HG03575 (cell line): ENCODE measurements around the gene SHC3.

Experiments
- ATAC-seq: cut with Tn5 transposase; IDR thresholded peaks from one replicate; pipeline ENCODE4 v1.9.1; 2021; ENCODE audit not compliant: unreplicated experiment, insufficient number of reproducible peaks, low FRiP score; ENCODE audit errors: extremely low read depth

SHC3 gene

GRCh38 chr9:88983865-88984542 lies 194.6 kb downstream of the SHC3 start:
- ATAC-seq = no peak

GRCh38 chr9:88980740-88981203 lies 197.8 kb downstream of the SHC3 start:
- no peak for ATAC-seq

GRCh38 chr9:88979791-88980190 lies 198.8 kb downstream of the SHC3 start:
- no peak for ATAC-seq

DNA sequence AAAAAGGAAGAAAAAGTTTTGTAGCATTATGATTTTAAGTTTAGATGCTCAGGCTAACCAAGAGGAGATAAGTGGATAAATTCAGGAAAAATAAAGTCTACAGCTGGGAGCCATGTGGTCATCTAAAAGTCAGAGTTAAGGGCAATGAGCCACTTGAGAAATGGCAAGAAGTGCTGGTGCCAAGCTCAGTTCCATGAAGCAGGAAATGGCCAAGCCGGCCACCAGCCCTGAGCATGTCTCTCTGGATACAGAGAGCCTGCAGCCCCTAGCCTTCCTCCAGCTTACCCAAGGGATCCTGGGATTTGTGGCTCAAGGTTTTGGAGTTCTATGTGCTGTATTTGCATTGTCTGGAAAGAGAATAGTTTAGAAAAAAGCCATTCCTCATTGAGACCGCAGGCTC lies 199.6 kb downstream of the SHC3 start:
- no peak for ATAC-seq

- ATAC-seq = no peak
Observed at GRCh38 chr9:88978034-88978433, 200.6 kb downstream of the SHC3 start.

DNA sequence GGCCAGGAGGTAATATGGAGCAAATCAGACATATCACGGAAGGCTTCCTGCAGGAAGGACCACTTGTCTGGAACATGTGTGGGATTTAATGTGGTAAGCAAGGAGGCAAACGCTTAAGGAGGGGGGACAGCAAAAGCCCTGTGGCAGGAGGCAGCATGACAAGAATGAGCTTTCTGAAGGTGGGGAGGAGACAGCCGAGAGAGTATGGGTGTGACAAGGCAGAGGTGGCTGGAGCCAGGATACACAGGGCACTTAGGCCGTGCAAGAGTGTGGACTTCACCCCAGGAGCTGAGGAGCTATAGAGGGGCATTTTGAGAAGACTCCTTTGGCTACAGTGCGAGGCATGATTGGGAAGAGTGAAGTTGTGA lies 201.7 kb downstream of the SHC3 start:
- ATAC-seq = no peak

DNA sequence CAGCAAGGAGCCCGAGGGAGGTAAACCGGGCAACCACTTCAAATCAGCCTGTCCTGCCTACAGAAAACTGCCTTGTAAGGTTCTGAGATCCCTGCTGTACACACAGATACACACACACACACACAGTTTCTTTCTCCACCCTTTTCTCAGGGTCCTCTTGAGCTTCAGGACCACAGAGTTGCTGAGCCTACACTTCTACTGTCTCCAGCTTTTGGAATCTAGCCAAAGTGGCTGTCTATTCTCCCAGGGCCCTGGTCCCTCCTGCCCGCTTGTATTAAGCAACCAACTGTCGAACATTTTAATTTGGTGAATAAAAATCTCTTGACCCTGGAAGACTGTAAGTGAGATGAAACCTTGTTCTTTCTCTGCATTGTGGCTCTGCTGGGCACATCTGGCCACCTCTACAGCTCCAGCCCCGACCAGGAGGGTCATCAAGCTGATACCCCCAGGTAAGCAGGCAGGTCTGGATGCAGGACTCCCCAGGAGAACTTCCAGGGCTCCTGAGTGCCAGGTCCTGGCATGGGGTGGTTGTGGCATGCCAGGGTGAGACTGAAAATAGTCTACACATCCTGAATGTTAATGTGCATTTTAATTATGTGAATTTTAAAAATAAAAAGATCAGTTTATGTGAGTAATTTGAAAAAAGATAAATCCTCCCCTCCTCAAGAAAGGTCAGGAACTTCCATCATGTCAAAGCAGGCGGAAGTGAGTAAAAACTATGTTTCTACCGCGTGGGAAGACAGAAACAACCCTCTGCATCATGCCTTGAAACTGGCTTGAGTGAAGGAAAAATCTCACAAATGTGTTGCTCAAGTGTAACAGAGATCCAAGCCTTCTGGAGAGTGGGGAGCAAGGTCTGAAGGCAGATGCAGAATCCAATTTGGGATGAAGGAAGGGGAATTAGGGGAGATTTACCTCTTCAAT lies 202.4 kb downstream of the SHC3 start:
- no peak for ATAC-seq

DNA sequence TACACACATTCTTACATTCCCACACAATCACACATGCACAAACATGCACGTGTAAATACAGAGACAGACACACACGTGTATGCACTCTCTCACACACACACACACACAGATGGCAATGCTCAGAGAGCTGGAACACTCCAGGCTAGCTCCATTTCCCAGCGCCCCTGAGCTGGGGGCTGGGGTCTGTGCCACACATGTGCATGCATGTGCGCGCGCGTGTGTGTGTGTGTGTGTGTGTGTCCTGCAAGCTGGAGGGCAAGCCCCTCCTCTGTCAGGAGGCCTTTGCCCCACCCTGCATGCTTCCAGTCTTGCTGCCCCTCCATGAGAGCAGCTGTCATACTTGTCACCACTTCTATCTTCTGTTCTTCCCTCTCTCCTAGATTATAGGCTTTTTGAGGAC lies 204.0 kb downstream of the SHC3 start:
- ATAC-seq = no peak

DNA sequence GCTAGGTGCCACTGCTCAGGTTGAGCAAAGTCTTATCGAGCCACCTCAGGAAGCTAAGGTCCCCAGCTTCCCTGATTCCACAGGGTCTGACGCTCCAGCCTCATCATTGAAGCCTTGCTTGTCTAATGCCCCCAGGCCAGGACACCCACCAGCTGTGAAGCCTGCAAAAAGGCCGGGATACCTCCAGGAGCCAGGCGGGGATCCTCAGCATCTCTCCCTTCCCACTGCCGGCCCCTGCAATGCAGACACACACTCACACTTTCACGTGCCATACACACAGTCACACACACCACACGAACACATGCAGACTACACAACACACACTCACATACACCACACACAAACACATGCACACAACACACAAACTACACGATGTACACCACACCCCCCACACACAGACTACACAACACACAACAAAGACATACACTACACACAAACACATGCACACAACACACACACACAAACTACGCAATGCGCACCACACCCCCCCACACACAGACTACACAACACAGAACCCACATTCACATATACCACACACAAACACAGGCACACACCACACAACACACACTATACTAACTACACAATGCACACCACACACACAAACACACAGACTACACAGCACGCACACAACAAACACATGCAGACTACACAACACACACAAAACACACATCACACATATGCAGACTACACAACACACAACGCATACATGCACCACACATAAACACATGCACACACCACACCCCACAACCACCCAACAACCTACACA lies 205.2 kb downstream of the SHC3 start:
- no peak for ATAC-seq

DNA sequence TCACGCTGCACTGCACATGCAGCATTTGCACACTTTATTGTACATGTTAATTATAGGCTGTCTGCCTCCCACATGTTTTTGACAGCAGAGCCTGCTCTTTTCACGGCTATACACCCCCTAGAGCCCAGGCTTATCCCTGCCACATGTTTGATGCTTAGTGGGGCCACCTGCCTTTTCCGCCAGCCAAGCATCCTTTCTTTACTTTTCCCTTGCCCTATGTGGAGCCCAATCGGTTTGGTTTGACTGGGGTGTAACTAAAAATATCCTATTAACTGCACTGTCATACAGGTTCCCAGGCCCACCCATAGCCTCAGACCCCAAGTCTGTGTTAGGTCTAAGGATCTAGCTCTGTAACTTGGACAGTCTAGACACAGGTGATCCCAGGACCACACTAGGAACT lies 206.2 kb downstream of the SHC3 start:
- no peak for ATAC-seq

DNA sequence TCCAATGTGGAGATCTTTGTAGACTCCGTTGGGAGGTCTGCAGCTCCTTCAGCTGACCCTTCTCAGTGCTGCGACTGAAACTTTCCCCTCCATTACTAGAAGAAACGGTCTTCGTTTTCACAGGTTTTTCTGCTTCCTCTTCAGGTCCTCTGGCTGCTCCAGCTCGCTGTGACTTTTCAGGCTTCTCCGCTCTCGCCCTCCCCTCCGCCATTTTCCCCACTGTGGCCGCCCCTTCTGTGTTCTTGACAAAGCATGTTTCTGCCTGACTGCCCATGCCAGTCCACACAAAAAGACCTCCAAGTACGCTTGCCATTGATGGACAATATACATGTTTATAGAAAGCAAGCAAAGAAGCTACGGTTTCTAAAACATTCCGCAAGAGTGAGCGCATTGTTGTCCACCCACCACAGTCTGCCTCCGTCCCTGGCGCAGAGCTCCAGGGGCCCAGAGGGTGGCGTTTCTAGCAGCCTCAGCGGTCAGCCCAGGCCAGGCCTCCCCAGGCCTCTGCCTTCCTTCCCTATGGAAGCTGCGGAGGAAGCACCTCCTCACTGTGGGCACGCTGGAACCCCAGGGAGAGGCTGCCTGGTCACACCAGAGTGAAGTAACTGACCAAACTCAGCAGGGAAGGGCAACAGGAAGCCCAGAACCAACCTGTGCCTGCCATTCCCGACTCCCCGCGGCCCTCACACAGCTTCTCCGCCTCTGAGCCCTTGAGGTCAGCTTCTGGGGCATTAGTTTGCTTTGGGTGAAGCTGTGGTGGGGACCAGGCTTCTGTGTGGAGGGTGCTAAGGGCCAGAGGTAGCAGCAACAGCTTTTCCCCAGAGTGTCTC lies 207.3 kb downstream of the SHC3 start:
- no peak for ATAC-seq

DNA sequence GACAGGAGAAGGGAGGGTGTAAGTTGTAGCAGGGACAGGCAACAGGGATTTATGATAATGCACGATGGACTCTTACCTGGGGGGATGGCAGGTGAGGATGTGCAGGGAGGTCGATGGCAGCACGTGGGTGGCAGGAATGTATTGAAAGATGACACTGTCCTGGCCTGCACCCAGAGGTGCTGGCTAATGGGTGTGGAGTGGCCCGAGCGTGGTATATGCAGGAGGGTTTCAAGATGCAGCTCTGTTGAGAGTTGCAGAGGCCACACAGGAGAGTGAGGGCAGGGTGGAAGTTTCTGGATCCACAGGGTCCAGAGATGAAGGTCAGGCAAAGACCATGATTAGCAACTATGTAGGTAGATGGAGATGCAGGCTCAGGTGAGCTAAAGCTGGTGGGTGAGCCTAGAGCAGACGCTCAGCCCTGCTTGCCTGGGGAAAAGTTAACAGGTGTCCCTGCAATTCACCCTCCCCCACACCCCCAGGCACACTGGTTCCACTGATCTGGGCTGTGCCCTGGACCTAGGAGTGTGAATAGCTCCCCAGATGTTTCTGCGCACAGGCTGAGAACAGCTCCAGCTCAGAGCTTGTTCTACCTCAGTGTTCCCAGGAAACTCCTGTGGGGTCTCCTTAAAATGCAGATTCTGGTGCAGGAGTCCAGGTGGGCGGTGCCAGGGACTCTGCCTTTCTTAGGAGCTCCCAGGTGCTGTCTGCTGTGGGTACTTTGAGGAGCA lies 208.8 kb downstream of the SHC3 start:
- no peak for ATAC-seq

DNA sequence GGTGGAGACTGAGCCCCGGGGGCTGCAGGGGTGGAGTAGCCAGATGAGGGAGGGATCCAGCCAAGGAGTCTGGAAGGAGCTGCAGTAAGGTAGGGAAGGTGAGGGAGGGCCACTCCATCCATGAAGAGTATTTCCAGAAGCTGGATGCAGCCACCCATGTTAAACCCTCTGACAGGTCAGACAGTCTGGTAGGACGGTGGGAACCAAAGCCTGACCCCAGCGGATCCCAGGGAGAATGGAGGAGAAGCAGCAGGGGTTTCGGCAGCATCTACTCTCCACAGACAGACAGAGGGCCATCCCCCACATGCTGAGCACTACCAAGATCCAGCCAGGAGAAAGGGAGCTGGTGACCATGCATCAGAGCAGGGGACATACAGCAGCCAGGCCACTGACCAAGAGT lies 209.8 kb downstream of the SHC3 start:
- no peak for ATAC-seq

GRCh38 chr9:88966894-88967676 lies 211.5 kb downstream of the SHC3 start:
- ATAC-seq = no peak

- no peak for ATAC-seq
Observed at GRCh38 chr9:88965473-88965872, 213.1 kb downstream of the SHC3 start.

DNA sequence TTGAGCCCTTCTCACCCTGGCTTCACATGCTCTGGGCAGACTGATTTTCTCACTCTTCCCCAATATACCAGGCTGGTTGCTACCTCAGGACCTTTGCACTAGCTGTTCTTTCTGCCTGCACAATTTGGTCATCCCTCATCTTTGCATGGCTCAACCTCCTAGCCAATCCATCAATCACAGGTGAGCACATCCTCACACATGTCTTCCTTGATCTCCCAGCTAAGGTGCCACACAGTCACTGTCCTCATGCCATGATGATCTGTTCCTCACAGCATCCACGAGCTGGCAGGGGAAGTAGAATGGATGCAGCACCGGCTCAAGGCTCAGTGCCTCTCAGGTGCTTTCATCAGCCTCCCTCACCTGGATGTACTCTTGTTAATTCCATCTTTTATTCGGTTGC lies 218.0 kb downstream of the SHC3 start:
- ATAC-seq = no peak

DNA sequence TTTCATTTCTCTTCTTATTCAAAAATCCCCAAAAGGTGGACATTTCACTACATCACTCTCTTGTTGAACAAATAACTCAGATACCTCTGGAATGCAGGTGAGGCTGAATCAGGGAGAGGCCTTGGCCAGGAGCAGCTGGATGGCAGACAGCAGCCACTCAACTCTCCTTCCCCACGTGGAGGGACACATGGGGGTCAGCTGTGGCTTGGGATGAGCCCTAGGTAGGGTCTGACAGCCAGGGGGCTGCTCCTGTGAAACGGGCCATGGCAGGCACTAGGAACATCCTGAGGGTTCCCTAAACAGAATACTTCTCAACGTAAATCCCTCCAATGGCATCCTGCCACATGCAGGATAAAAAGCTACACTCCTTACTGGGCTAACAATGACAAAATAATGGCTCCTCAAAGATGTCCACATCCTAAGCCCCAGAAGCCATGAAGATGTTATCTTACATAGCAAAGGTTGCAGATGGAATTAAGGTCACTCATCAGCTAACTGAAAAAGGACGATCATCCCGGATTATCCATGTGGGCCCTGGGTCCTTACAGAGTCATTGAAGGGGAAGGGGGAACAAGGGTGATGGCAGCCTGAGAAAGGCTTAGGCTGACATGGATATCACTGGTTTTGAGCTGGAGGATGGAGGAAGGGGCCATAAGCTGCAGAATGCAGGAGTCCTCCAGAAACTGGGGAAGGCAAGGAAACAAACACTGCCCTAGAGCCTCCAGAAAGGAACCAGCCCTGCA lies 218.7 kb downstream of the SHC3 start:
- no peak for ATAC-seq
